Endodermal cell (in vitro differentiated cells): Measurements from ENCODE around the gene AFF2. TPM values are rescaled to one million over a fixed set of nuclear protein-coding genes. Genes with fewer than 3 reads are reported as not detected.

Experiments used
- DNase-seq: peaks from one replicate; pipeline ENCODE4 v3.0.0-alpha.2; 2017
- H3K27ac ChIP-seq: 2 replicates; pipeline ENCODE4 v1.5.1; 2013; ENCODE audit warnings: mild to moderate bottlenecking, low read depth, low read length, moderate library complexity
- H3K27me3 ChIP-seq: 2 replicates; pipeline ENCODE4 v1.6.1; 2013; ENCODE audit warnings: mild to moderate bottlenecking, low read length, moderate library complexity; ENCODE audit not compliant: insufficient read depth, control insufficient read depth, poor library complexity, severe bottlenecking
- H3K36me3 ChIP-seq: 2 replicates; pipeline ENCODE4 v1.7.0; 2013; ENCODE audit warnings: mild to moderate bottlenecking, low read length, moderate library complexity; ENCODE audit not compliant: control insufficient read depth, insufficient read depth
- H3K4me1 ChIP-seq: one replicate; pipeline ENCODE4 v1.7.0; 2013; ENCODE audit warnings: low read length; ENCODE audit not compliant: control insufficient read depth, insufficient read depth
- H3K4me3 ChIP-seq: 2 replicates; pipeline ENCODE4 v1.5.1; 2013; ENCODE audit warnings: mild to moderate bottlenecking, low read length, moderate library complexity
- H3K9ac ChIP-seq: 2 replicates; pipeline ENCODE4 v1.6.1; 2013; ENCODE audit warnings: mild to moderate bottlenecking, low read length, moderate library complexity; ENCODE audit not compliant: poor library complexity, severe bottlenecking; ENCODE audit errors: extremely low read depth
- H3K9me3 ChIP-seq: 2 replicates; pipeline ENCODE4 v1.6.1; 2013; ENCODE audit warnings: mild to moderate bottlenecking, low read length, moderate library complexity; ENCODE audit not compliant: control insufficient read depth
- H3K27ac Mint-ChIP-seq: 2 replicates; pipeline ENCODE4 v1.8.0; 2020; ENCODE audit warnings: mixed read lengths
- H3K27me3 Mint-ChIP-seq: 2 replicates; pipeline ENCODE4 v1.8.0; 2021; ENCODE audit warnings: mild to moderate bottlenecking, mixed read lengths; ENCODE audit not compliant: insufficient read depth
- H3K36me3 Mint-ChIP-seq: 2 replicates; pipeline ENCODE4 v1.8.0; 2020; ENCODE audit warnings: low read depth, mixed read lengths
- H3K4me1 Mint-ChIP-seq: 2 replicates; pipeline ENCODE4 v1.8.0; 2020; ENCODE audit warnings: mixed read lengths
- H3K4me3 Mint-ChIP-seq: 2 replicates; pipeline ENCODE4 v1.8.0; 2020; ENCODE audit warnings: mild to moderate bottlenecking, moderate library complexity, mixed read lengths
- H3K9me3 Mint-ChIP-seq: 2 replicates; pipeline ENCODE4 v1.8.0; 2020; ENCODE audit warnings: mild to moderate bottlenecking, mixed read lengths
- WGBS, 2 experiments: methylation state at CpG; one replicate each; pipeline versions ENCODE4 v1.1.5 to v1.1.7; 2013; ENCODE audit warnings: missing lambda C conversion rate in 2 of 2, mixed read lengths in 1 of 2; ENCODE audit not compliant: insufficient coverage in 1 of 2, insufficient read length in 1 of 2; 5-methylcytosine and 5-hydroxymethylcytosine counted together
- total RNA-seq, 2 donors: library from RNA; stranded (reverse); fragmentation: NEBNext Ultra II Directional in 1 of 2; extraction: Animal tissue kit (Norgen Biotek cat#: 25700) in 1 of 2; gene quantifications; 2 replicates in 1 of 2; 3 replicates in 1 of 2; pipeline ENCODE4 v1.2.1, GENCODE V29; 2021
- TF ChIP-seq, protein P1 (sequence below): fragments of 200-600 bp; sonication (generic); conservative IDR thresholded peaks from 2 replicates; pipeline ENCODE4 v1.5.0; 2021; ENCODE audit warnings: antibody characterized with exemption, mild to moderate bottlenecking

AFF2 gene
- total RNA-seq, 2 donors from 2014 or later, result 3.7 to 5.6 TPM

DNA sequence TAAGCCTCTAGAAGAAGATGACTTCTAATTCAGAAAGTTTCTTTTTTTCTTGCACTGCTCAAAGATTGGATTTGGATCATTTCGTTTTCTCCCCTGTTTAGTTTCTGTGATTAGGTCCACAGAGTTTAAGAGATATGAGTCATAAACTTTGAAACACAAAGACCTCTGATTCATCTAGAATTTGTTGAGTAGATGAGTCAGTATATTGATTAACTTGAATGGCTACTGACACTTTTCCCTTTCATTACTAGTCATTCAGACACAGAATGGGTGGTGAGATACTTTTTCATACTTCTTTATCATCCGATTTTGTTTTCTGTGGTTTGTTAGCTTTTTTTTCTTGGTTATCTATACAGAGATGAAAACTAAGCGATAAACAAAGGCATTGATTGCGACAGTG lies 34.1 kb upstream of the AFF2 start:
- WGBS, 2 experiments, result 89% methylated on average over 4 of the region's 4 CpGs; no CpG with 5 or more reads in 1 of the 2 experiments
- Mint-ChIP-seq H3K36me3 (no peaks in the 10 kb centered on the region), H3K27me3 (no peaks in the 10 kb centered on the region), H3K4me1 (peaks cover 10% of the 10 kb centered on the region), H3K4me3 (no peak overlapping the region), H3K9me3 (peaks cover 49% of the 10 kb centered on the region), H3K27ac (no peak overlapping the region)
- Histone ChIP-seq H3K9ac (no peak overlapping the region), H3K4me1 (no peaks in the 10 kb centered on the region), H3K9me3 (no peaks in the 10 kb centered on the region), H3K27me3 (no peaks in the 10 kb centered on the region), H3K27ac (no peak overlapping the region), H3K36me3 (no peaks in the 10 kb centered on the region), H3K4me3 (no peak overlapping the region)
- TF ChIP-seq, protein P1, sequence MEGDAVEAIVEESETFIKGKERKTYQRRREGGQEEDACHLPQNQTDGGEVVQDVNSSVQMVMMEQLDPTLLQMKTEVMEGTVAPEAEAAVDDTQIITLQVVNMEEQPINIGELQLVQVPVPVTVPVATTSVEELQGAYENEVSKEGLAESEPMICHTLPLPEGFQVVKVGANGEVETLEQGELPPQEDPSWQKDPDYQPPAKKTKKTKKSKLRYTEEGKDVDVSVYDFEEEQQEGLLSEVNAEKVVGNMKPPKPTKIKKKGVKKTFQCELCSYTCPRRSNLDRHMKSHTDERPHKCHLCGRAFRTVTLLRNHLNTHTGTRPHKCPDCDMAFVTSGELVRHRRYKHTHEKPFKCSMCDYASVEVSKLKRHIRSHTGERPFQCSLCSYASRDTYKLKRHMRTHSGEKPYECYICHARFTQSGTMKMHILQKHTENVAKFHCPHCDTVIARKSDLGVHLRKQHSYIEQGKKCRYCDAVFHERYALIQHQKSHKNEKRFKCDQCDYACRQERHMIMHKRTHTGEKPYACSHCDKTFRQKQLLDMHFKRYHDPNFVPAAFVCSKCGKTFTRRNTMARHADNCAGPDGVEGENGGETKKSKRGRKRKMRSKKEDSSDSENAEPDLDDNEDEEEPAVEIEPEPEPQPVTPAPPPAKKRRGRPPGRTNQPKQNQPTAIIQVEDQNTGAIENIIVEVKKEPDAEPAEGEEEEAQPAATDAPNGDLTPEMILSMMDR, result no peak
- DNase-seq, result no peak

GRCh38 chrX:148470324-148470723 lies 30.1 kb upstream of the AFF2 start:
- TF ChIP-seq, protein P1, result no peak
- H3K4me1 Mint-ChIP-seq, result peaks cover 5% of the 10 kb centered on the region
- 100% methylated on average over 1 of the region's 2 CpGs for WGBS, 2 experiments

DNA sequence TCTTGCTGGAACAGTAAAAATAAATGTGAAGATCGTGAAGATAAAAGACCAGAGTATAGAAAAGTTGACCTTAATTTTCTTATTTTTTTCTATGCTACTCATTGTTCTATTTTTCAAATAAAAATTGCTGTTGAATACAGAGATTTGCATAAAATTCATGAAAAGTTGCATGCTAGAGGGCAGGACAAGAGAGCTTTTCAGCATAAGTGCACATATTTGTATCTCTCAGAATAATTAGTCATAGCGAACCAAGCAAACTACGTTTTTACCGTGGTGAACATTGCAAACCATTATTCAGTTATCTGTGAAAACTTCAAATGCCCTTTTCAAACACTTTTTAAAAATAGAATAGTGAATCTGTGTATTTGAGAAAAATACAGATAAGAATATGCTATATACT lies 26.4 kb upstream of the AFF2 start:
- TF ChIP-seq, protein P1, result no peak
- Histone ChIP-seq H3K9ac (no peak overlapping the region), H3K4me3 (no peak overlapping the region), H3K36me3 (no peaks in the 10 kb centered on the region), H3K27me3 (no peaks in the 10 kb centered on the region), H3K27ac (no peak overlapping the region), H3K4me1 (no peaks in the 10 kb centered on the region), H3K9me3 (no peaks in the 10 kb centered on the region)
- H3K4me1 Mint-ChIP-seq, result no peaks in the 10 kb centered on the region
- H3K4me3 Mint-ChIP-seq, result no peak overlapping the region
- no peak overlapping the region for H3K27ac Mint-ChIP-seq
- no peaks in the 10 kb centered on the region for H3K36me3 Mint-ChIP-seq
- peaks cover 35% of the 10 kb centered on the region for H3K9me3 Mint-ChIP-seq
- no peak for DNase-seq
- 100% methylated on average over 4 of the region's 4 CpGs; no CpG with 5 or more reads in 1 of the 2 experiments for WGBS, 2 experiments
- H3K27me3 Mint-ChIP-seq, result no peaks in the 10 kb centered on the region

More at GRCh38 chrX:148470324-148470723, 30.1 kb upstream of the AFF2 start:
- no peak for DNase-seq
- Mint-ChIP-seq H3K27me3 (no peaks in the 10 kb centered on the region), H3K36me3 (no peaks in the 10 kb centered on the region), H3K27ac (no peak overlapping the region), H3K9me3 (peaks cover 44% of the 10 kb centered on the region), H3K4me3 (no peak overlapping the region)
- no peak overlapping the region for H3K4me3 ChIP-seq
- H3K27me3 ChIP-seq, result no peaks in the 10 kb centered on the region
- H3K36me3 ChIP-seq, result no peaks in the 10 kb centered on the region
- H3K27ac ChIP-seq, result no peak overlapping the region
- no peaks in the 10 kb centered on the region for H3K4me1 ChIP-seq
- H3K9me3 ChIP-seq, result no peaks in the 10 kb centered on the region
- no peak overlapping the region for H3K9ac ChIP-seq
